ENCODE results near the gene CD300LF. TPM values are rescaled to one million over a fixed set of nuclear protein-coding genes. Genes with fewer than 3 reads are reported as not detected.

Gene CD300LF
- total RNA-seq, 2 donors from 2014 or later: 1.0 to 1.1 TPM

GRCh38 chr17:74722782-74723181 is 10.1 kb upstream of the CD300LF start:
- intact Hi-C loops (cut with DNase I): no loop called here
- Histone ChIP-seq H3K4me3 (no peak overlapping the region), H3K9me3 (no peaks in the 10 kb centered on the region), H3K9ac (ENCODE audit: low read depth in 2 of 2, low read length in 2 of 2) (no peak overlapping the region), H3K27me3 (no peaks in the 10 kb centered on the region), H3K4me1 (no peaks in the 10 kb centered on the region), H3K27ac (no peak overlapping the region), H3K36me3 (no peaks in the 10 kb centered on the region)
- no peak for DNase-seq
- TF ChIP-seq CTCF (IDR thresholded peaks at IDR 0.05): no peak

GRCh38 chr17:74720506-74720905 is 7.8 kb upstream of the CD300LF start:
- no peak for DNase-seq
- H3K4me3 ChIP-seq: no peak overlapping the region
- H3K36me3 ChIP-seq: no peaks in the 10 kb centered on the region
- H3K9ac ChIP-seq (ENCODE audit: low read depth in 2 of 2, low read length in 2 of 2): no peak overlapping the region
- no peak for TF ChIP-seq CTCF (IDR thresholded peaks at IDR 0.05)
- H3K27me3 ChIP-seq: no peaks in the 10 kb centered on the region
- H3K4me1 ChIP-seq: no peaks in the 10 kb centered on the region
- intact Hi-C loops (cut with DNase I): no loop called here
- H3K27ac ChIP-seq: no peak overlapping the region
- H3K9me3 ChIP-seq: no peaks in the 10 kb centered on the region

GRCh38 chr17:74715144-74715543 is 2.4 kb upstream of the CD300LF start:
- no peak for TF ChIP-seq CTCF (IDR thresholded peaks at IDR 0.05)
- H3K9ac ChIP-seq (ENCODE audit: low read depth in 2 of 2, low read length in 2 of 2): no peak overlapping the region
- no peak for DNase-seq
- H3K4me1 ChIP-seq: no peaks in the 10 kb centered on the region
- no peak overlapping the region for H3K27ac ChIP-seq
- no peaks in the 10 kb centered on the region for H3K27me3 ChIP-seq
- H3K36me3 ChIP-seq: no peaks in the 10 kb centered on the region
- intact Hi-C loops (cut with DNase I): no loop called here
- no peaks in the 10 kb centered on the region for H3K9me3 ChIP-seq
- no peak overlapping the region for H3K4me3 ChIP-seq

GRCh38 chr17:74713171-74713755 is 540 bp upstream of the CD300LF start:
- DNase-seq: no peak
- H3K36me3 ChIP-seq: no peaks in the 10 kb centered on the region
- H3K27ac ChIP-seq: no peak overlapping the region
- intact Hi-C loops (cut with DNase I): no loop called here
- H3K27me3 ChIP-seq: no peaks in the 10 kb centered on the region
- no peak for TF ChIP-seq CTCF (IDR thresholded peaks at IDR 0.05)
- no peak overlapping the region for H3K4me3 ChIP-seq
- no peaks in the 10 kb centered on the region for H3K9me3 ChIP-seq
- no peak overlapping the region for H3K9ac ChIP-seq (ENCODE audit: low read depth in 2 of 2, low read length in 2 of 2)
- H3K4me1 ChIP-seq: no peaks in the 10 kb centered on the region

GRCh38 chr17:74712301-74712700 is 422 bp downstream of the CD300LF start:
- no peak for DNase-seq
- Histone ChIP-seq H3K27me3 (no peaks in the 10 kb centered on the region), H3K9ac (ENCODE audit: low read depth in 2 of 2, low read length in 2 of 2) (no peak overlapping the region), H3K9me3 (no peaks in the 10 kb centered on the region), H3K36me3 (no peaks in the 10 kb centered on the region), H3K4me1 (no peaks in the 10 kb centered on the region), H3K4me3 (no peak overlapping the region), H3K27ac (no peak overlapping the region)
- no peak for TF ChIP-seq CTCF (IDR thresholded peaks at IDR 0.05)
- intact Hi-C loops (cut with DNase I): no loop called here
